Measurements from ENCODE around the gene ASB9.

DNA sequence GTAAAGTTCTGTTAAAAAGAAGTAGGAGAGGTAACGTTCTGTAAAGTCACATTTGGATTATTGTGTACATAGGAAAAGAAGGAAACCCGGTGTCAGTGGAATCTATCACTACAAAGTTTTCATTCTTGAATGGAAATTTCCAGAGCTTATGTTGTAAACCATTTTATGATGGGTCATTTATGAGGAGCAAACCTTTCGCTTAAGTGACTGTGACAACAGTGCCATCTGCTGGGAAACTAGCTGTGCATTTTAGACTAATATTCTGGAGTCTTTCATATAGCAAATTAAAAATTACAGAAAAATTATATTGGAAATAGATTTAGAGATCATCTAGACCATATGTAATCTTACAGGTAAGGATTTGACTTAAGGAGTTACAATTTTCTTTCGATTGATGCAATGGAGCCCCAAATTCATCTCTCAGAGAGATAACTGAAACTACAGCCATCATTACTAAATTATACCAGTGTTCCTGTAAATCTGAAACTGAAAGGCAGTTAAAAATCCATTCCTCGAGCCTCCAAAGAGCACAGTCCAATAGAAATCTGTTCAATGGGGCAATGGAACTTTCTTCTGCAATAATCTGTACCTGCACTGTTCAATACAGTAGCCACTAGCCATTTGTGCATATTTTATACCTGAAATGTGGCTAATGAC lies 26.9 kb downstream of the ASB9 start:
- TF ChIP-seq, protein P1, sequence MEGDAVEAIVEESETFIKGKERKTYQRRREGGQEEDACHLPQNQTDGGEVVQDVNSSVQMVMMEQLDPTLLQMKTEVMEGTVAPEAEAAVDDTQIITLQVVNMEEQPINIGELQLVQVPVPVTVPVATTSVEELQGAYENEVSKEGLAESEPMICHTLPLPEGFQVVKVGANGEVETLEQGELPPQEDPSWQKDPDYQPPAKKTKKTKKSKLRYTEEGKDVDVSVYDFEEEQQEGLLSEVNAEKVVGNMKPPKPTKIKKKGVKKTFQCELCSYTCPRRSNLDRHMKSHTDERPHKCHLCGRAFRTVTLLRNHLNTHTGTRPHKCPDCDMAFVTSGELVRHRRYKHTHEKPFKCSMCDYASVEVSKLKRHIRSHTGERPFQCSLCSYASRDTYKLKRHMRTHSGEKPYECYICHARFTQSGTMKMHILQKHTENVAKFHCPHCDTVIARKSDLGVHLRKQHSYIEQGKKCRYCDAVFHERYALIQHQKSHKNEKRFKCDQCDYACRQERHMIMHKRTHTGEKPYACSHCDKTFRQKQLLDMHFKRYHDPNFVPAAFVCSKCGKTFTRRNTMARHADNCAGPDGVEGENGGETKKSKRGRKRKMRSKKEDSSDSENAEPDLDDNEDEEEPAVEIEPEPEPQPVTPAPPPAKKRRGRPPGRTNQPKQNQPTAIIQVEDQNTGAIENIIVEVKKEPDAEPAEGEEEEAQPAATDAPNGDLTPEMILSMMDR (conservative IDR thresholded peaks at IDR 0.05 in 1 of 2, IDR thresholded peaks at IDR 0.05 in 1 of 2; ENCODE audit: low read depth in 1 of 2, low read length in 2 of 2) = peak; percentile 45 to 55
- TF ChIP-seq EZH2 (IDR thresholded peaks at IDR 0.05; ENCODE audit: low read length, missing control alignments) = no peak

Data from fibroblast of lung (primary cell).